GM13977 (cell line): ENCODE measurements around the gene PARP1.
"Not testable (repeated sequence)": the region's sequence is repeated elsewhere in the genome, so short reads cannot be mapped to it uniquely, and the experiment has no call there.

Experiments used
- DNase-seq: peaks from one replicate; pipeline ENCODE4 v3.0.0; 2012; ENCODE audit warnings: low spot score
- in situ Hi-C: fragments of 300-500 bp; cut with MboI; formaldehyde crosslinking; loops from one replicate; pipeline ENCODE4 v1.12.0; 2022; ENCODE audit warnings: low sequenced_read_pairs, low pct_unique_long_range_greater_than_20kb, mixed read lengths, inconsistent platforms; ENCODE audit not compliant: unreplicated experiment
- TF ChIP-seq, protein P1 (sequence below): IDR thresholded peaks from 2 replicates; pipeline ENCODE4 v1.5.1; 2012; ENCODE audit warnings: mild to moderate bottlenecking, control low read depth; ENCODE audit not compliant: insufficient read depth; ENCODE audit errors: extremely low read depth, missing control alignments

PARP1 gene

DNA sequence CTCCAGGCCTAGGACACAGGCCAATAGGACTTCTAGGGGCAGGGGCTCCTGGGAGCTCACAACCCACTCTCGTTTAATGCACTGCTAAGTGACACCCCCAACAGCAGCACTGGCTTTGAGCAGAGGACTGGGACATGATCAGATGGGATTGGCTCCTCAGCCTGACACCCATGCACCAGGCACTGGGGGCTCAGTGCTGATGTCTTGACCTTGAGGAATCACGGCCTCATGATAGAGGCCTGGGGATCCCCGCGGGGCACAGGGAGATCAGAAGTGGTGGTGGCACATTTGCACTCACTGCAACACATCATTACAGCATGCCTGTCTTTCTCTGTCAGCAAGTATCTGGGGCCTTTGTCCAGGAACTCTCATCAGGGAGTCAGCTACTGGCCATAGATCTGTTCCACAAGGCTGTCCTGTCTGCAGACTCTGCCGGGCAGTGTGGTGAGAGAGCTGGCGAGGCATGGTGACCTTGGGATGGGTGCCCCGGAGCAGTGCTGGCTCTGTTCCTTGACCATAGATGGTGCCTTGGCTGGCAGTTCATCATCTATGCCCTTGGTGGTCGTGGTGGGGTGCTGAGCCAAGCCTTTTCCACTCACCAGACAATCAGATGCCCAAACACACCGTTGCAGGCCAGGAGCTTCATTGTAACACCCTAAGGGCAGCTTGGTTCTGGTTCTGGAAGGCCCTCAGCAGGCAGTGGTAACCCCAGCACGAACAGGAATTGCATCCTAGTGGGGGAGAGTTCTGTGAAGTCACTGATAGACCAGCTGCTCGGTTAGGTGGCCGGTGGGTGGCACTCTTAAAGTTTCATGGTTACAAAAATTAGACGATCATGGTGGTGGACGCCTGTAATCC is 22.2 kb upstream of the PARP1 start:
- TF ChIP-seq, protein P1, sequence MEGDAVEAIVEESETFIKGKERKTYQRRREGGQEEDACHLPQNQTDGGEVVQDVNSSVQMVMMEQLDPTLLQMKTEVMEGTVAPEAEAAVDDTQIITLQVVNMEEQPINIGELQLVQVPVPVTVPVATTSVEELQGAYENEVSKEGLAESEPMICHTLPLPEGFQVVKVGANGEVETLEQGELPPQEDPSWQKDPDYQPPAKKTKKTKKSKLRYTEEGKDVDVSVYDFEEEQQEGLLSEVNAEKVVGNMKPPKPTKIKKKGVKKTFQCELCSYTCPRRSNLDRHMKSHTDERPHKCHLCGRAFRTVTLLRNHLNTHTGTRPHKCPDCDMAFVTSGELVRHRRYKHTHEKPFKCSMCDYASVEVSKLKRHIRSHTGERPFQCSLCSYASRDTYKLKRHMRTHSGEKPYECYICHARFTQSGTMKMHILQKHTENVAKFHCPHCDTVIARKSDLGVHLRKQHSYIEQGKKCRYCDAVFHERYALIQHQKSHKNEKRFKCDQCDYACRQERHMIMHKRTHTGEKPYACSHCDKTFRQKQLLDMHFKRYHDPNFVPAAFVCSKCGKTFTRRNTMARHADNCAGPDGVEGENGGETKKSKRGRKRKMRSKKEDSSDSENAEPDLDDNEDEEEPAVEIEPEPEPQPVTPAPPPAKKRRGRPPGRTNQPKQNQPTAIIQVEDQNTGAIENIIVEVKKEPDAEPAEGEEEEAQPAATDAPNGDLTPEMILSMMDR = no peak
- DNase-seq = no peak
- in situ Hi-C loops = loop anchor here (10.0 kb wide), 1 partner anchor 55 kb away; no protein-coding TSS in a partner anchor

DNA sequence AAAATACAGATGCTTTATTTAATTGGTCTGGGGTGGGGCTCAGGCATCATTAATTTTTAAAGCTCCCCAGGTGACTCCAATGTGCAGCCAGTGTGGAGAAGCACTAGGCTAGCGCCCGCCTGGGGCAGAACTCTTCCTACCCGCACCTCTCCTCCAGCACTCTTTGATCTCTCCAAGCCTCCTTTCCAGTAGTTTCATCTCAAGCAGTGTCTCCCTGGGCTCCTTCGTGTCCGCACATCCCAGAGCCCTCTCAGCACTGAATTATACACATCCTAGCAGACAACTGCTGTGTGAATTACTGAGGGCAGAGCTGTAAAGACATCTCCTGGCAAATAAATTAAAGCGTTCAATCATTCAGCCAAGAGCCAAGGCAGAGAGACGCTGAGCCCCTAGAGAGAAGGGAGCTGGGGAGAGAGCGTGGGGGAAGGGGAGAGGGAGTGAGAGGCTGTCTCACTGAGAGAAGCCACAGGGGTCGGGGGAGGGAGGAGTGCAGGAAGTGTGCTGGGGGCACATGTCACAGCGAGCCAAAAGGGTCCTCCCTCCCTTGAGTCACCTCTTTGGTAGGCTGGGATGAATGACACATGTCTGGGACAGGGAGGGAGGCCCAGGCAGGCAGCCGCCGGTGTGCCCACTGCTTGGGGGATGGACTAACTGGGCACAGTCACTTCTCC is 21.0 kb upstream of the PARP1 start:
- in situ Hi-C loops = loop anchor here (10.0 kb wide), 1 partner anchor 56 kb away; no protein-coding TSS in a partner anchor
- DNase-seq = no peak
- TF ChIP-seq, protein P1 = no peak

DNA sequence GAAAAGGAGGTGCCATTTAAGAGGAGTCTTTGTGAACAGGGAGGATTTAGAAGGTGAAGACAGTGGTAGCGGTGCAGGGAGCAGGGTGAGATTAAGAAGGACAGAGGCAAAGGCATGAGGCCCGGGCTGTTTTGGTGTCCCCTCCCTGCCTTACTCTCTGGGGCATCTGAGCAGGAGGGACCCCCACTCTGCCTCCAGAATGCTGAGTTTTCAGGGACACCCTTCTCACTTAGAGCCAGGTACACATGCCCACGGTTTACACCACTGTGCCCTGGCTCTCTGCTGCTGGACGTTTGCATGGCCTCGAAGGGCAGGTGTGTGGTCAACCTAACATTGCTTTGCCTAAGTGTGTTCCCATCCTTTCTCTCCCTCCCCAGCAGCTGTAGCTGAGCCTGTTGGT is 20.5 kb upstream of the PARP1 start:
- in situ Hi-C loops = loop anchor here (10.0 kb wide), 1 partner anchor 56 kb away; no protein-coding TSS in a partner anchor
- TF ChIP-seq, protein P1 = no peak
- DNase-seq = no peak

DNA sequence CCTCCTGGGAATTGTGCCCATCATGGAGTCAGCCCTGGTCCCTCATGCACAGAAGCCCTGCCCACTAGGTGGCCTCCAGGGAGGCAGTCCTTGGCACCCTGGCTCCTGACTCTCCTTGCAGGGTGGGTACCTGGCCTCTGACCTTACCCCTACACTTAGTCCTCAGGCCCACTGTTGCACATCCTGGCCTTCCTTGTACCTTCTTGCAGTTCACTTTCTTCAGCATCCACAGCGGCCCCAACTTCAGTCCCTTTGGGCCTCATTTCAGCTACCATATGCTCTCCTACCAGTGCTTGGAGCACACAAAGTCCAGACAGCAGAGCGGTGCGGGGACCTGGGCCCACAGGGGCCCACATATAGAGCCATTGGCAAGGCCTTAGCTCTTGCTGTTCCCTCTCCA is 19.2 kb upstream of the PARP1 start:
- TF ChIP-seq, protein P1 = no peak
- in situ Hi-C loops = loop anchor here (10.0 kb wide), 1 partner anchor 58 kb away; no protein-coding TSS in a partner anchor
- DNase-seq = no peak

DNA sequence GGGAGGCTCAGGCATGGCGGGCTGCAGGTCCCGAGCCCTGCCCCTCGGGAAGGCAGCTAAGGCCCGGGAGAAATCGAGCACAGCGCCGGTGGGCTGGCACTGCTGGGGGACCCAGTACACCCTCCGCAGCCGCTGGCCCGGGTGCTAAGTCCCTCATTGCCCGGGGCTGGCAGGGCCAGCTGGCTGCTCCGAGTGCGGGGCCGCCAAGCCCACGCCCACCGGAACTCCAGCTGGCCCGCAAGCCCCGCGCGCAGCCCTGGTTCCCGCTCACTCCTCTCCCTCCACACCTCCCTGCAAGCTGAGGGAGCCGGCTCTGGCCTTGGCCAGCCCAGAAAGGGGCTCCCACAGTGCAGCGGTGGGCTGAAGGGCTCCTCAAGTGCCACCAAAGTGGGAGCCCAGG is 18.5 kb upstream of the PARP1 start:
- in situ Hi-C loops = loop anchor here (10.0 kb wide), 1 partner anchor 58 kb away; no protein-coding TSS in a partner anchor

DNA sequence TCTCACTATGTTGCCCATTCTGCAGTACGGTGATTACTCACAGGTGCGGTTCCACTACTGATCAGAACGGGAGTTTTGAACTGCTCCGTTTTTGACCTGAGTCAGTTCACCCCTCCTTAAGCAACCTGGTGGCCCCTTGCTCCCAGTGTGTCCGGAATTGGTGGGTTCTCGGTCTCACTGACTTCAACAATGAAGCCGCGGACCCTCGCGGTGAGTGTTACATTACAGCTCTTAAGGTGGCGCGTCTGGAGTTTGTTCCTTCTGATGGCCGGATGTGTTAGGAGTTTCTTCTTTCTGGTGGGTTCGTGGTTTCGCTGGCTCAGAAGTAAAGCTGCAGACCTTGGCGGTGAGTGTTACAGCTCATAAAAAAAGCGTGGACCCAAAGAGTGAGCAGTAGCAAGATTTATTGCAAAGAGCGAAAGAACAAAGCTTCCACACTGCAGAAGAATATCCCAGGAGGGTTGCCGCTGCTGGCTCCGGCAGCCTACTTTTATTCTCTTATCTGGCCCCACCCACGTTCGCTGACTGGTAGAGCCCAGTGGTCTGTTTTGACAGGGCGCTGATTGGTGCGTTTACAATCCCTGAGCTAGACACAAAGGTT is 17.6 kb upstream of the PARP1 start:
- TF ChIP-seq, protein P1 = no peak
- in situ Hi-C loops = loop anchor here (10.0 kb wide), 1 partner anchor 59 kb away; no protein-coding TSS in a partner anchor
- DNase-seq = no peak

More for the DNA sequence above, 18.5 kb upstream of the PARP1 start:
- DNase-seq = not testable (repeated sequence)
